ENCODE data around the gene MPHOSPH9. TPM values are rescaled to one million over a fixed set of nuclear protein-coding genes. Genes with fewer than 3 reads are reported as not detected.

Gene MPHOSPH9
- total and polyA plus RNA-seq, 2 donors (not counting 3 experiments of a cell fraction or from before 2014, with no cell fraction given) = 7.8 to 42.4 TPM

- Histone ChIP-seq H3K9ac (replicated peaks; ENCODE audit: extremely low read depth, insufficient read depth, low read length) (no peak overlapping the region), H3K9me1 (replicated peaks; ENCODE audit: control insufficient read depth, extremely low read depth, insufficient read depth, low read length) (no peaks in the 10 kb centered on the region), H3K27ac (ENCODE audit: insufficient read depth, low read depth, low read length) (no peak overlapping the region), H3K79me2 (ENCODE audit: control insufficient read depth, insufficient read depth, low read length) (no peaks in the 10 kb centered on the region), H3K27me3 (ENCODE audit: control insufficient read depth in 2 of 2, insufficient read depth in 2 of 2, low read length in 2 of 2) (no peaks in the 10 kb centered on the region), H3K4me2 (ENCODE audit: insufficient read depth, low read length) (no peak overlapping the region), H3K4me1 (ENCODE audit: control insufficient read depth, extremely low read depth, insufficient read depth, low read length) (peaks cover 35% of the 10 kb centered on the region), H3K9me3 (replicated peaks; ENCODE audit: control insufficient read depth, insufficient read depth, low read length) (no peaks in the 10 kb centered on the region), H2AFZ (ENCODE audit: low read depth, low read length) (no peak overlapping the region), H3K36me3 (ENCODE audit: control insufficient read depth in 2 of 2, extremely low read depth in 1 of 2, insufficient read depth in 2 of 2, low read length in 2 of 2) (no peaks in the 10 kb centered on the region), H4K20me1 (replicated peaks; ENCODE audit: control insufficient read depth, extremely low read depth, insufficient read depth, low read length) (no peaks in the 10 kb centered on the region), H3K4me3 (replicated peaks in 1 of 3; ENCODE audit: insufficient read depth in 1 of 3, low read depth in 1 of 3, low read length in 3 of 3) (no peak overlapping the region)
- ChIA-PET CTCF (no interaction called here), POLR2A (no interaction called here)
- dilution Hi-C loops (cut with MboI; ENCODE audit: extremely low pct_ligation_motif_present, low sequenced_read_pairs) = no loop called here
- FAIRE-seq (no peak), DNase-seq (ENCODE audit: low read depth, low spot score) (no peak)
- intact Hi-C loops (cut with micrococcal nuclease) = no loop called here
- no TSS peak for BruUV-seq (replicated peaks)
- TF ChIP-seq JUN (IDR thresholded peaks at IDR 0.05; ENCODE audit: borderline replicate concordance, insufficient read depth, insufficient read length, low read depth) (no peak), MYC (IDR thresholded peaks at IDR 0.05; ENCODE audit: low read depth, low read length) (no peak), POLR2A (IDR thresholded peaks at IDR 0.05; ENCODE audit: low read depth, low read length) (no peak), GATA2 (IDR thresholded peaks at IDR 0.05; ENCODE audit: insufficient read depth, insufficient read length, low read depth, low read length) (no peak), EZH2 (IDR thresholded peaks at IDR 0.05; ENCODE audit: borderline replicate concordance, low read depth, low read length, severe bottlenecking) (no peak), MAX (IDR thresholded peaks at IDR 0.05; ENCODE audit: insufficient read depth, insufficient read length) (no peak), FOS (IDR thresholded peaks at IDR 0.05; ENCODE audit: borderline replicate concordance, insufficient read depth, low read length) (no peak), CTCF (IDR thresholded peaks at IDR 0.05; ENCODE audit: extremely low read depth in 1 of 2, insufficient read depth in 1 of 2, low read depth in 1 of 2, low read length in 2 of 2) (no peak), POLR2AphosphoS5 (IDR thresholded peaks at IDR 0.05; ENCODE audit: insufficient read depth, low read depth, low read length) (no peak)
Observed at GRCh38 chr12:123109319-123109772, 123.6 kb downstream of the MPHOSPH9 start.
